Measurements from ENCODE around the gene EIF2D.

GRCh38 chr1:206559672-206559995 lies 52.6 kb downstream of the EIF2D start:
- TF ChIP-seq, protein P1, sequence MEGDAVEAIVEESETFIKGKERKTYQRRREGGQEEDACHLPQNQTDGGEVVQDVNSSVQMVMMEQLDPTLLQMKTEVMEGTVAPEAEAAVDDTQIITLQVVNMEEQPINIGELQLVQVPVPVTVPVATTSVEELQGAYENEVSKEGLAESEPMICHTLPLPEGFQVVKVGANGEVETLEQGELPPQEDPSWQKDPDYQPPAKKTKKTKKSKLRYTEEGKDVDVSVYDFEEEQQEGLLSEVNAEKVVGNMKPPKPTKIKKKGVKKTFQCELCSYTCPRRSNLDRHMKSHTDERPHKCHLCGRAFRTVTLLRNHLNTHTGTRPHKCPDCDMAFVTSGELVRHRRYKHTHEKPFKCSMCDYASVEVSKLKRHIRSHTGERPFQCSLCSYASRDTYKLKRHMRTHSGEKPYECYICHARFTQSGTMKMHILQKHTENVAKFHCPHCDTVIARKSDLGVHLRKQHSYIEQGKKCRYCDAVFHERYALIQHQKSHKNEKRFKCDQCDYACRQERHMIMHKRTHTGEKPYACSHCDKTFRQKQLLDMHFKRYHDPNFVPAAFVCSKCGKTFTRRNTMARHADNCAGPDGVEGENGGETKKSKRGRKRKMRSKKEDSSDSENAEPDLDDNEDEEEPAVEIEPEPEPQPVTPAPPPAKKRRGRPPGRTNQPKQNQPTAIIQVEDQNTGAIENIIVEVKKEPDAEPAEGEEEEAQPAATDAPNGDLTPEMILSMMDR (IDR thresholded peaks at IDR 0.05), result no peak
- no peak for TF ChIP-seq POLR2A (IDR thresholded peaks at IDR 0.05)
- no peak for TF ChIP-seq EP300 (IDR thresholded peaks at IDR 0.05)
